Tibial nerve (tissue), 4 donors: ENCODE data around the gene OSBPL10.

Experiments used
- CTCF ChIP-seq, 5 experiments: fragments of 200-600 bp in 3 of 5; fragments of 450-650 bp in 2 of 5; sonication (generic) in 3 of 5; IDR thresholded peaks; one replicate each; pipeline ENCODE4 v1.5.1; 2016 to 2019; ENCODE audit warnings: antibody characterized with exemption in 5 of 5, mild to moderate bottlenecking in 3 of 5, moderate library complexity in 2 of 5
- EP300 ChIP-seq, 2 donors: sonication (generic); formaldehyde crosslinking; IDR thresholded peaks; one replicate each; pipeline ENCODE4 v1.6.1; 2017; ENCODE audit warnings: antibody characterized with exemption in 2 of 2, mild to moderate bottlenecking in 1 of 2
- POLR2A ChIP-seq, 2 donors: fragments of 450-650 bp; IDR thresholded peaks; one replicate each; pipeline ENCODE4 v1.6.1; 2017; ENCODE audit warnings: antibody characterized with exemption in 2 of 2, mild to moderate bottlenecking in 2 of 2, moderate library complexity in 2 of 2

- TF ChIP-seq POLR2A (IDR thresholded peaks at IDR 0.05) (no peak), CTCF (IDR thresholded peaks at IDR 0.05) (no peak), EP300 (IDR thresholded peaks at IDR 0.05) (no peak)
Observed at GRCh38 chr3:31753050-31753425, 228.0 kb downstream of the OSBPL10 start.
